H9 (cell line): ENCODE measurements around the gene VENTX. TPM values are rescaled to one million over a fixed set of nuclear protein-coding genes. Genes with fewer than 3 reads are reported as not detected.

Source experiments
- DNase-seq: peaks from one replicate; pipeline ENCODE4 v3.0.0-alpha.2; 2017
- H2AFZ ChIP-seq: one replicate; pipeline ENCODE4 v1.6.1; 2013; ENCODE audit warnings: mild to moderate bottlenecking, low read length, control low read depth, moderate library complexity
- H2AK5ac ChIP-seq: 2 replicates; pipeline ENCODE4 v1.6.1; 2013; ENCODE audit warnings: low read length, control low read depth, mixed read lengths; ENCODE audit not compliant: insufficient read length
- H2BK120ac ChIP-seq: one replicate; pipeline ENCODE4 v1.6.1; 2013; ENCODE audit warnings: low read depth, mild to moderate bottlenecking, low read length, control low read depth, inconsistent platforms; ENCODE audit not compliant: poor library complexity, severe bottlenecking
- H2BK12ac ChIP-seq: 2 replicates; pipeline ENCODE4 v1.6.1; 2013; ENCODE audit warnings: low read length, control low read depth, mixed read lengths, low read depth; ENCODE audit not compliant: insufficient read length
- H2BK15ac ChIP-seq: 2 replicates; pipeline ENCODE4 v1.6.1; 2013; ENCODE audit warnings: low read depth, low read length, control low read depth
- H2BK20ac ChIP-seq: one replicate; pipeline ENCODE4 v1.6.1; 2013; ENCODE audit warnings: low read depth, mild to moderate bottlenecking, low read length, control low read depth, inconsistent platforms; ENCODE audit not compliant: poor library complexity, severe bottlenecking
- H2BK5ac ChIP-seq: 2 replicates; pipeline ENCODE4 v1.6.1; 2013; ENCODE audit warnings: low read length, control low read depth, mixed read lengths; ENCODE audit not compliant: insufficient read length
- H3K14ac ChIP-seq: 2 replicates; pipeline ENCODE4 v1.6.1; 2013; ENCODE audit warnings: low read length, control low read depth; ENCODE audit not compliant: insufficient read depth
- H3K18ac ChIP-seq: 2 replicates; pipeline ENCODE4 v1.6.1; 2013; ENCODE audit warnings: low read depth, mild to moderate bottlenecking, mixed read lengths, low read length, control low read depth; ENCODE audit not compliant: insufficient read length
- H3K23ac ChIP-seq: 2 replicates; pipeline ENCODE4 v1.6.1; 2013; ENCODE audit warnings: low read length, control low read depth, mixed read lengths, low read depth; ENCODE audit not compliant: insufficient read length
- H3K23me2 ChIP-seq: 2 replicates; pipeline ENCODE4 v1.6.1; 2013; ENCODE audit warnings: low read depth, mild to moderate bottlenecking, mixed read lengths, low read length, control low read depth; ENCODE audit not compliant: insufficient read length, poor library complexity, severe bottlenecking
- H3K27ac ChIP-seq: 2 replicates; pipeline ENCODE4 v1.5.1; 2013; ENCODE audit warnings: low read length, control low read depth, mixed read lengths, low read depth; ENCODE audit not compliant: insufficient read length
- H3K27me3 ChIP-seq: 2 replicates; pipeline ENCODE4 v1.6.1; 2013; ENCODE audit warnings: low read length, control low read depth, inconsistent platforms; ENCODE audit not compliant: insufficient read depth
- H3K4ac ChIP-seq: 2 replicates; pipeline ENCODE4 v1.6.1; 2013; ENCODE audit warnings: low read depth, mild to moderate bottlenecking, control low read depth, inconsistent platforms, low read length, moderate library complexity
- H3K4me1 ChIP-seq: 2 replicates; pipeline ENCODE4 v1.6.1; 2013; ENCODE audit warnings: low read length, control low read depth, inconsistent platforms; ENCODE audit not compliant: insufficient read depth
- H3K4me2 ChIP-seq: 2 replicates; pipeline ENCODE4 v1.6.1; 2013; ENCODE audit warnings: low read length, control low read depth, mixed read lengths; ENCODE audit not compliant: insufficient read length, insufficient read depth
- H3K56ac ChIP-seq: 2 replicates; pipeline ENCODE4 v1.6.1; 2013; ENCODE audit warnings: low read depth, mild to moderate bottlenecking, mixed read lengths, low read length, control low read depth; ENCODE audit not compliant: insufficient read length
- H3K79me1 ChIP-seq: 2 replicates; pipeline ENCODE4 v1.6.1; 2013; ENCODE audit warnings: low read depth, mild to moderate bottlenecking, moderate library complexity, low read length, control low read depth, inconsistent platforms; ENCODE audit not compliant: insufficient read depth, poor library complexity, severe bottlenecking
- H3K79me2 ChIP-seq: 2 replicates; pipeline ENCODE4 v1.6.1; 2013; ENCODE audit warnings: low read length, control low read depth, inconsistent platforms; ENCODE audit not compliant: insufficient read depth
- H3K9ac ChIP-seq: 2 replicates; pipeline ENCODE4 v1.6.1; 2013; ENCODE audit warnings: low read length, control low read depth, mixed read lengths; ENCODE audit not compliant: insufficient read length; ENCODE audit errors: extremely low read depth
- H3K9me3 ChIP-seq: one replicate; pipeline ENCODE4 v1.6.1; 2013; ENCODE audit warnings: low read depth, low read length, inconsistent platforms; ENCODE audit not compliant: control insufficient read depth
- H3T11ph ChIP-seq: one replicate; pipeline ENCODE4 v1.6.1; 2013; ENCODE audit warnings: mild to moderate bottlenecking, low read length, control low read depth, inconsistent platforms
- H4K20me1 ChIP-seq: one replicate; pipeline ENCODE4 v1.6.1; 2013; ENCODE audit not compliant: control insufficient read depth, insufficient read length, insufficient read depth
- H4K5ac ChIP-seq: 2 replicates; pipeline ENCODE4 v1.6.1; 2013; ENCODE audit warnings: low read depth, mild to moderate bottlenecking, mixed read lengths, low read length, control low read depth; ENCODE audit not compliant: insufficient read length
- H4K8ac ChIP-seq: replicated peaks from 2 replicates; pipeline ENCODE4 v1.6.1; 2013; ENCODE audit warnings: low read length, control low read depth, mixed read lengths, low read depth; ENCODE audit not compliant: insufficient read length
- H4K91ac ChIP-seq: 2 replicates; pipeline ENCODE4 v1.6.1; 2013; ENCODE audit warnings: low read depth, mild to moderate bottlenecking, moderate library complexity, mixed read lengths, low read length, control low read depth; ENCODE audit not compliant: insufficient read length
- H3K27ac Mint-ChIP-seq, 3 experiments: 2 replicates in 2 of 3; 3 replicates in 1 of 3; pipeline ENCODE4 v1.8.0; 2020 to 2021; ENCODE audit warnings: mixed read lengths in 3 of 3, mild to moderate bottlenecking in 1 of 3, moderate library complexity in 1 of 3
- H3K27me3 Mint-ChIP-seq: 2 replicates; pipeline ENCODE4 v1.8.0; 2021; ENCODE audit warnings: low read depth, mild to moderate bottlenecking, moderate library complexity, mixed read lengths
- H3K36me3 Mint-ChIP-seq, 3 experiments: 2 replicates in 2 of 3; 3 replicates in 1 of 3; pipeline ENCODE4 v1.8.0; 2020 to 2021; ENCODE audit warnings: low read depth in 3 of 3, mixed read lengths in 3 of 3; ENCODE audit not compliant: insufficient read depth in 1 of 3
- H3K4me1 Mint-ChIP-seq, 2 experiments: 2 replicates each; pipeline ENCODE4 v1.8.0; 2020; ENCODE audit warnings: mixed read lengths in 2 of 2
- H3K4me3 Mint-ChIP-seq, 2 experiments: 2 replicates in 1 of 2; 3 replicates in 1 of 2; pipeline ENCODE4 v1.8.0; 2020 to 2021; ENCODE audit warnings: mild to moderate bottlenecking in 2 of 2, mixed read lengths in 2 of 2, moderate library complexity in 1 of 2
- H3K9me3 Mint-ChIP-seq, 2 experiments: 2 replicates in 1 of 2; 3 replicates in 1 of 2; pipeline ENCODE4 v1.8.0; 2020; ENCODE audit warnings: mild to moderate bottlenecking in 2 of 2, mixed read lengths in 2 of 2, moderate library complexity in 1 of 2
- WGBS: extraction: QIAGEN DNeasy Blood & Tissue Kit; methylation state at CpG from one replicate; pipeline ENCODE4 v1.1.7; 2013; ENCODE audit warnings: missing lambda C conversion rate, low lambda C conversion rate, mixed read lengths; ENCODE audit not compliant: insufficient read length; ENCODE audit errors: extremely low coverage; 5-methylcytosine and 5-hydroxymethylcytosine counted together
- total RNA-seq: library from RNA; stranded (reverse); gene quantifications from 2 replicates; pipeline ENCODE4 v1.2.1, GENCODE V29; 2021
- TF ChIP-seq, protein P1 (sequence below): fragments of 200-600 bp; sonication (generic); conservative IDR thresholded peaks from 3 replicates; pipeline ENCODE4 v1.8.0; 2021; ENCODE audit warnings: antibody characterized with exemption, mild to moderate bottlenecking

The VENTX gene
- total RNA-seq, 1 experiment from 2014 or later, result 10.9 TPM

DNA sequence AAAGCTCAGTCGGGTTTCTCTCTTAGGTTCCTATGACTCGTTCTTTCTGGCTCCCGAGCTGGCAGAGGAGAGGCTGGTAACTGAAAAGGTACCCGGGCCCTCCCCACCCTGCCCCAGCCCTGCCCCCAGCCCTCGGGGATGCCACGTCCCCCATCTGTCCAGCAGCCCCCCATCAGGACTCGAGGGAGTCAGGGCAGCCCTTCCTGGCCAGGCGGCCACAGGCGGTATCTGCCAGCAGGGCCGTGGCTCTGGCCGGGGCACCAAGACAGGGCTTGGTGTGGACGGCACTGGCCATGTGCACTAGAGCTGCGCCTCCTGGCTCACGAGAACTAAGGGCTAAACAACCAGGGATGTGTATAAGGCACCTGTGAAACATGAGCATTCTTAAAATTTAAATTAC, 47.9 kb upstream of the VENTX start:
- H3K27me3 ChIP-seq, result no peaks in the 10 kb centered on the region
- H2BK20ac ChIP-seq, result no peak overlapping the region
- peaks cover 17 to 29% of the 10 kb centered on the region in 2 experiments for H3K9me3 Mint-ChIP-seq
- H2BK120ac ChIP-seq, result no peak overlapping the region
- no peak overlapping the region for H3K4me3 Mint-ChIP-seq
- H3K4me1 ChIP-seq, result no peaks in the 10 kb centered on the region
- no CpG with 5 or more reads among the region's 14 CpGs for WGBS
- peaks cover 14% of the 10 kb centered on the region for H3K27me3 Mint-ChIP-seq
- H3K27ac ChIP-seq, result no peak overlapping the region
- no peak overlapping the region for H3T11ph ChIP-seq
- no peaks in the 10 kb centered on the region for H3K79me2 ChIP-seq
- H3K27ac Mint-ChIP-seq, result no peak overlapping the region; a peak in 1 of 7 replicates
- H4K8ac ChIP-seq, result no peak overlapping the region
- no peak overlapping the region for H4K5ac ChIP-seq
- no peak overlapping the region for H3K4ac ChIP-seq
- no peak overlapping the region for H2BK15ac ChIP-seq
- no peak overlapping the region for H3K4me2 ChIP-seq
- H3K4me1 Mint-ChIP-seq, result no peaks in the 10 kb centered on the region
- no peak overlapping the region for H2AFZ ChIP-seq
- no peaks in the 10 kb centered on the region for H3K9me3 ChIP-seq
- H4K20me1 ChIP-seq, result no peaks in the 10 kb centered on the region
- H3K36me3 Mint-ChIP-seq, result peaks cover 0 to 36% (median 26%) of the 10 kb centered on the region in 3 experiments
- H3K79me1 ChIP-seq, result no peaks in the 10 kb centered on the region
- no peak overlapping the region for H3K18ac ChIP-seq
- H2BK12ac ChIP-seq, result no peak overlapping the region
- no peak overlapping the region for H4K91ac ChIP-seq
- DNase-seq, result no peak
- no peak overlapping the region for H3K9ac ChIP-seq
- H3K23me2 ChIP-seq, result no peaks in the 10 kb centered on the region
- no peak overlapping the region for H3K56ac ChIP-seq
- TF ChIP-seq, protein P1, sequence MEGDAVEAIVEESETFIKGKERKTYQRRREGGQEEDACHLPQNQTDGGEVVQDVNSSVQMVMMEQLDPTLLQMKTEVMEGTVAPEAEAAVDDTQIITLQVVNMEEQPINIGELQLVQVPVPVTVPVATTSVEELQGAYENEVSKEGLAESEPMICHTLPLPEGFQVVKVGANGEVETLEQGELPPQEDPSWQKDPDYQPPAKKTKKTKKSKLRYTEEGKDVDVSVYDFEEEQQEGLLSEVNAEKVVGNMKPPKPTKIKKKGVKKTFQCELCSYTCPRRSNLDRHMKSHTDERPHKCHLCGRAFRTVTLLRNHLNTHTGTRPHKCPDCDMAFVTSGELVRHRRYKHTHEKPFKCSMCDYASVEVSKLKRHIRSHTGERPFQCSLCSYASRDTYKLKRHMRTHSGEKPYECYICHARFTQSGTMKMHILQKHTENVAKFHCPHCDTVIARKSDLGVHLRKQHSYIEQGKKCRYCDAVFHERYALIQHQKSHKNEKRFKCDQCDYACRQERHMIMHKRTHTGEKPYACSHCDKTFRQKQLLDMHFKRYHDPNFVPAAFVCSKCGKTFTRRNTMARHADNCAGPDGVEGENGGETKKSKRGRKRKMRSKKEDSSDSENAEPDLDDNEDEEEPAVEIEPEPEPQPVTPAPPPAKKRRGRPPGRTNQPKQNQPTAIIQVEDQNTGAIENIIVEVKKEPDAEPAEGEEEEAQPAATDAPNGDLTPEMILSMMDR, result no peak
- no peak overlapping the region for H3K14ac ChIP-seq
- H2BK5ac ChIP-seq, result no peak overlapping the region
- no peak overlapping the region for H2AK5ac ChIP-seq
- H3K23ac ChIP-seq, result no peak overlapping the region
